ENCODE measurements around the gene ZSWIM7. TPM values are rescaled to one million over a fixed set of nuclear protein-coding genes. Genes with fewer than 3 reads are reported as not detected.

The ZSWIM7 gene, protein sequence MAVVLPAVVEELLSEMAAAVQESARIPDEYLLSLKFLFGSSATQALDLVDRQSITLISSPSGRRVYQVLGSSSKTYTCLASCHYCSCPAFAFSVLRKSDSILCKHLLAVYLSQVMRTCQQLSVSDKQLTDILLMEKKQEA
- total RNA-seq, result 10 to 100 TPM; 10.2 to 13.3 TPM

DNA sequence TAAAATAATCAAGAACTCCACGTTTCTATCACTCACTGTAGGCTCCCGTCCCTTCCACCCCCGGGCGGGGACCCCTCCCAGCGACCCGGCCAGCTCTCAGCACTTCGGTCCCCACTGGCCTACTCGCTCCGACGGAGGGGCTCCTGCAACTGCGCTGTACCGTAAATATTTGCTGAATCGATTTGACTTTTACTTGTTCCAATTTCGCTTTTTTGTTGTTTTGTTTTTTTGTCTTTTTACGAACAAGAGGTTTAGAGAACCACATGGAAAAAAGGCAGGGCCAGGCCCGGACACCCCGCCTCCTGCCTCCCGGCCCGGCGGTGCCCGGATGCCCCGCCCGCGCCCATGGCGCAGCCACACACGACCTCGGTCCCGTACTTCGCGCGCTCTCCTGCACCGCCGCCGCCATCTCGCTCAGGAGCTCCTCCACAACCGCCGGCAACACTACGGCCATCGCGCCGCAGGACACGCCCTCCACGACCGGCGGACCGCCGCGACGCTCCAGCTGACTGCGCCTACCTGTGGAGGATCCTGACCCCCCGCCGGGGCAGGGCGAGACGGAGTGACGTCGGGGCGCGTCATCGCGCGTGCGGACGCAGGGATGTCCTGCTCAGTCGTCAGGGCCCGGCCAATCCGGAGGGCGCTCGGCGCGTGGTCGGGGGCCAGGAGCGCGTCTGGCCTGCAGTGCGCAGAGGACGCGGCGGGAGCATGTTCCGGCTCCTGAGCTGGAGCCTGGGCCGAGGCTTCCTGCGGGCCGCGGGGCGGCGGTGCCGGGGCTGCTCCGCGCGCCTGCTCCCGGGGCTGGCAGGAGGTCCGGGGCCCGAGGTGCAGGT is at the start of gene ZSWIM7, which contains the start of gene TTC19:
Gene ZSWIM7, minus strand, starts transcription at position 564 of the 833 bp plus-strand sequence. Its CDS starts 110 bp downstream, at position 454.
Gene TTC19, plus strand, starts transcription at position 684 of the 833 bp plus-strand sequence. Its CDS starts 25 bp downstream, at position 709.
- POLR2A ChIA-PET, result interaction anchor here (0.9 to 1.5 kb wide), 2 partner anchors 17 to 218 kb away, joined by 3 read pairs; no protein-coding TSS in a partner anchor
- CTCF ChIA-PET, result interaction anchor here (0.6 to 2.6 kb wide), 12 partner anchors 9 to 386 kb away, joined by 3 to 12 read pairs (median 4); partner anchors contain the start of gene ADORA2B

DNA sequence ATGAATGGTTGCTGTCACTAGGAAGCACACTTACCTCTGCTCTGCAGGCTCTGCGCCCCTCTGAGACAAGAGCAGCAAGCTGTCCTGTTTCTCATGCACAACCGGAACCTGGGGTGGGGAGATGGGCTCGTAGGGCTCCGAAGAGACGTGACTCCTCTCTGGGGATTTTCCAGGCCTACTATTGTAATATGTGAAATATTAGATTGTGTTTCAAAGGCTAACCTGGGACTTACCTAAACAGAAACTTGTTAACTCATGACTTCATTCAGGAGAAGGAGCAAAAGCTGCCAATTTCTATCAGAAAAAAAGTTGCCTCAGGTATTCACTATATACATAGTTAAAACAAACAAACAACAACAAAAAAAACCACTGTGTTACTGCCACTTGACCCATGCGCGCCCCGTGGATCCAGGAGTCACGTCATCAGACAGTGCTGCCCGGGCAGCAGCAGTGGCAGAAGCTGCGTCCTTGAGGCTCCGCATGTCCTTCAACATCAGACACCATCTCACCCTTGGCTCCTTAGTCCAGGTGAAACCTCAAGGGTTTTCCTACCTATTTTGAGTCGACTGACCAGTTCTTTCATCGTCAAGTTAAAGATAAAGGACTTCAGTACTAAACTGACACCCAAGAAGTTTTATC is 49.4 kb upstream of the ZSWIM7 start:
- CTCF ChIA-PET, result no interaction called here
- POLR2A ChIA-PET, result no interaction called here

- CTCF ChIA-PET, result no interaction called here
Observed at GRCh38 chr17:16046966-16047365, 47.5 kb upstream of the ZSWIM7 start.

DNA sequence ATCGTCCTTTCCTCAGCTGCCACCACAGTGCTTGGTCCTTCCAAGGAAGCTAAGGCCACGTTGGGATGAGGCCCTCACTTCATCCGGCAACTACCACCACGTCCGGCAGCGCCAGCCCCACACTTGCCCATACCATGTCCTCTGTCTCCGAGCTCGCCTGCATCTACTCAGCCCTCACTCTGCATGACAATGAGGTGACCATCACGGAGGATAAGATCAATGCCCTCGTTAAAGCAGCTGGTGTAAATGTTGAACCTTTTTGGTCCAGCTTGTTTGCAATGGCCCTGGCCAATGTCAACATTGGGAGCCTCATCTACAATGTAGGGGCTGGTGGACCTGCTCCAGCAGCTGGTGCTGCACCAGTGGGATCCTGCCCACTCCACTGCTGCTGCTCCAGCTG is 45.0 kb upstream of the ZSWIM7 start:
- ChIA-PET POLR2A (no interaction called here), CTCF (interaction anchor here (0.6 kb wide), 1 partner anchor 602 kb away, joined by 4 read pairs; no protein-coding TSS in a partner anchor)

More at GRCh38 chr17:16046966-16047365, 47.5 kb upstream of the ZSWIM7 start:
- POLR2A ChIA-PET, result no interaction called here

- ChIA-PET CTCF (no interaction called here), POLR2A (no interaction called here)
Observed at GRCh38 chr17:16040710-16041251, 41.3 kb upstream of the ZSWIM7 start.

GRCh38 chr17:16037636-16038035 is 38.1 kb upstream of the ZSWIM7 start:
- ChIA-PET POLR2A (no interaction called here), CTCF (no interaction called here)

DNA sequence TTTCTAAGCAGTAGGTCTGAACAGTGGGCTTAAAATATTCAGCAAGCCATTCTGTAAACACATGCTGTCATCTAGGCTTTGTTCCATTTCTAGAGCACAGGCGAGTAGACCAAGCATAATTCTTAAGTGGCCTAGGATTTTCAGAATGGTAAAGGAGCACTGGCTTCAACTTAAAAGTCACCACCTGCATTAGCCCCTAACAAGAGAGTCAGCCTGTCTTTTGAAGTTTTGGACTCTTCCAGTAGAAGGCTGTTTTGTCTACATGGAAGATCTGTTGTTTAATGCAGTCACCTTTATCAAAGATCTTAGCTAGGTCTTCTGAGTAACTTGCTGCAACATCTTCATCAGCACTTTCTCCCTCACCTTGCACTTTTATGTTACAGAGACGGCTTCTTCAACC is 36.8 kb upstream of the ZSWIM7 start:
- POLR2A ChIA-PET, result interaction anchor here (0.6 kb wide), 1 partner anchor 398 kb away, joined by 8 read pairs; no protein-coding TSS in a partner anchor
- CTCF ChIA-PET, result no interaction called here

- CTCF ChIA-PET, result no interaction called here
- POLR2A ChIA-PET, result no interaction called here
Observed at GRCh38 chr17:16033729-16034349, 34.3 kb upstream of the ZSWIM7 start.

DNA sequence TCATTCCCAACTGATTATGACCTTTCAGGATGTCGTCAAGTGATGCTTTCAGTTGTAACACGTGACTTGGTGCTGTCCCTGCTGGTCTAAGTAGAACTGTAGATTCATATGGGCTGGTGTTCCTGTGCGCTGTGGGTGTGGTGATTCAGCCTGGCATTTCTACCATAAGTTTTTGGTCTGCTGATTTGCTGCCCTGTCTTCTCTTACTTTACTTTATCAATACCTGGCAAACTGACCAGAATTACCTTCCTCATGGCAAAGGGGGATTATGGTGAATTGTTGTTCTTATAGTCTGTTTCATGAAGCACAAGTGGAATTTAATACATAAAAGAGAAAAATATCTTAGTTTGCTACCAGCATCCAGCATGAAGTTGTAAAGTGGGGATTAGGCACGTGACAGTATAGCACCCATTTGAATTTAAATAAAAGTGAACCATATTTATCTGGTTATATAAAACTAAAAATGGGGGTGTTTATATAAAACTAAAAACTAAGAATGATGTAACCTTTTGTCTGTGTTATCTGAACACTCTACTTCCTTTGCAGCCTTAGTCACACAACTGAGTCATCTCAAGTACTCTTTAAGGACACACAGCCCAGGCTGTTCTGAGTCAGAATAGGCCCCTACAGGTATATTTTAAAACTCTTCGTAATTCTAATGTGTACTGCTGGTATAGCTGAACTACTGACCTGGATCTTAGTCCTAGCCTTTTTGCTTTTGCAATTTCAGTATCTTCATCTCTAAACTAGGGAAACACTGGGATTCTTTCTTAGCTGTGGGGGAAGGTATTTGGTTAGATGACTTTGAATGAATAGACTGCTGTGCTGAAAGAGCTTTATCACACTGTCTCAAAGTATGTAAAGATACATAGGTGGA is 28.4 kb upstream of the ZSWIM7 start:
- POLR2A ChIA-PET, result no interaction called here
- CTCF ChIA-PET, result interaction anchor here (0.7 to 1.0 kb wide), 2 partner anchors 11 to 200 kb away, joined by 3 read pairs; no protein-coding TSS in a partner anchor

DNA sequence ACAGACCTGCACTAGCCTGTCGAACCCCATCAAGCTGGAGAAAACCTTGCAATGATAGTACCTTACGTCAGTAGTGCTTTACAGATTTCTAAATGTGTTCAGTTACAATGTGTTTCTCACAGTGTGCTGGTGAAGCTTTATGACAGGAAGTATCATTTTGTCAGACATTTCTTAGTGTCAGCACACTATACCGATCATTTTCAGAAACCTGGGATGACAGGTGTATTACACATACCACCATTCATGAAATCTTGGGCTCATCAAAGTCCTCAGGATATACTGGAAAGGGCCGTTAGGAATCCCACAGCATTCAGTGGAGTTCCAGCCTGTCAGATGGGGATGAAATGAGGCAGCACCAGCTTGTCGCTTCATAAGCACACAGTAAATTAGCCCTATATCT is 27.4 kb upstream of the ZSWIM7 start:
- POLR2A ChIA-PET, result no interaction called here

GRCh38 chr17:16025202-16025601 is 25.7 kb upstream of the ZSWIM7 start:
- POLR2A ChIA-PET, result no interaction called here

More for the DNA sequence above, 27.4 kb upstream of the ZSWIM7 start:
- CTCF ChIA-PET, result interaction anchor here (1.0 kb wide), 1 partner anchor 26 kb away, joined by 3 read pairs; no protein-coding TSS in a partner anchor

GRCh38 chr17:16023881-16024280 is 24.4 kb upstream of the ZSWIM7 start:
- CTCF ChIA-PET, result no interaction called here
- POLR2A ChIA-PET, result no interaction called here

More at GRCh38 chr17:16025202-16025601, 25.7 kb upstream of the ZSWIM7 start:
- CTCF ChIA-PET, result no interaction called here

- ChIA-PET POLR2A (no interaction called here), CTCF (no interaction called here)
Observed at GRCh38 chr17:16019347-16019746, 19.8 kb upstream of the ZSWIM7 start.

- CTCF ChIA-PET, result no interaction called here
- POLR2A ChIA-PET, result no interaction called here
Observed at GRCh38 chr17:16013943-16014407, 14.5 kb upstream of the ZSWIM7 start.

DNA sequence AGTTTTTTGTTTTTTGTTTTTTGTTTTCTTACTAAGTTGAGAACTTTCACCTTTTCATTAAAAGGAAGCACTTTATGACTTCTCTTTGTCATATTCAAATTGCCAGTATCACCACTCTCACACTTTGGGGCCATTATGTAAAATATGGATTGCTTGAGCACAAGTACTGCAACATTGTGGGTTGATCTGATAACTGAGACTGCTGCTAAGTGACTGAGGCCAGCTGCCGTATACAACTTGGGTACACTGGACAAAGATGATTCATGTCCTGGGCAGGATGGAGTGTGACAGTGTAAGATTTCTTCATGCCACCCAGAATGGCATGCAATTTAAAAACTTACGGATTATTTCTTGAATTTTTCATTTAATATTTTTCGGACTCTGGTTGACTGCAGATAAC is 7.9 kb upstream of the ZSWIM7 start:
- ChIA-PET CTCF (no interaction called here), POLR2A (no interaction called here)

DNA sequence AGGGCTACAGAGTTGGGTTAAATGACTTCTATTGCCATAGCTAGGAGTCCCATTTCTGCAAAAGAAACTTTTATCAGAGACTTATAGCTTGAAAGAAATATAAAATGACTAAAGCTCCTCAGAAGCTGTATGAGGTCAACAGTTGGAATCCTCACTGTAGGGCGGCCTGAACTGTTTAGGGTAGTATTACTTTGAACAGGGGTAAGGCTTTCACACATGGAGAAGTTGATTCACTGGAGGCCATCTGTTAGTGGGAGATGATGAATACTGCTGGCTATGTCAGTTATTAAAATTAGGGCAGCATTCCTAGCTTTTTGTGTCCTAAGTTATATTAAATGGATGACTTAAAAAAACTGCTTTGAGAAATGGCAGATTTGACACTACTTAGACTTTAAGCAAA is 6.1 kb upstream of the ZSWIM7 start:
- POLR2A ChIA-PET, result no interaction called here
- CTCF ChIA-PET, result no interaction called here

- CTCF ChIA-PET, result interaction anchor here (0.6 kb wide), 1 partner anchor 14 kb away, joined by 3 read pairs; no protein-coding TSS in a partner anchor
- POLR2A ChIA-PET, result no interaction called here
Observed at GRCh38 chr17:16003841-16004240, 4.3 kb upstream of the ZSWIM7 start.

DNA sequence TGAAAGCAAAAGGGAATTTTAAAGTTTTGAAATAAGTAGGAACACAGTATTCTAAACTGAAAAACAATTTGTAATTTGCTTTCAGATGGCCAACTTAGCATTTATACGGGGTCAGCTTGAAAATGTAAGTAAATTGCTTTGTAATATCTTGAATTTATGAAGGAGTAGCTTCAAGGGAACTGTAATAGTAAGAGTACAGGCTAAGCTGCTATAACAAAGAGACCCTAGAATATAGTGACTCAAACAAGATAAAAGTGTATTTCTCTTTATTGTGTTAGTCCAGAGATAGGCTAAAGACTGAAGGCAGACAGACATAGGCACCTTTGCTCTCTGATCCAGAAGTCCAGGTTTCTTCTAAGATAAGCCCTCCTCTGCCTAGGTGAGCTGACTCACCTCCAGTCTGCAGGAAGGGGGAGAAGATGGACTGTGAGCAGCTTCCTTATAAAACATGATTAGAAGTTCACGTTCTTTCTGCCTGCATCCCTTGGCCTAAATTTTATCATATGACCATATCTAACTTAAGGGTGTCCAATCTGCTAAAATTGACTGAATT is 3.3 kb upstream of the ZSWIM7 start:
- CTCF ChIA-PET, result interaction anchor here (0.5 kb wide), 1 partner anchor 226 kb away, joined by 3 read pairs; no protein-coding TSS in a partner anchor
- POLR2A ChIA-PET, result no interaction called here

Measured in activated CD8-positive, alpha-beta memory T cell treated with anti-CD3 and anti-CD28 coated beads for 36 hours (primary cell).